Activated naive CD8-positive, alpha-beta T cell treated with anti-CD3 and anti-CD28 coated beads, Interleukin-2, amount 10 ng/mL, durations not matched to agents 7 days and 5 days (primary cell): Measurements from ENCODE around the gene TM9SF1. TPM values are rescaled to one million over a fixed set of nuclear protein-coding genes. Genes with fewer than 3 reads are reported as not detected.

Experiments
- ATAC-seq: fragments of 150-1000 bp; cut with Tn5 transposase; one replicate; pipeline ENCODE4 v1.10.0; 2021; ENCODE audit warnings: low read depth, moderate library complexity
- POLR2A ChIA-PET: fragments of 350-600 bp; sonication (Branson Sonifier 250); formaldehyde crosslinking; loops from one replicate; lab custom pipeline; 2021; ENCODE audit warnings: antibody characterized with exemption; lab: Charles Lee
- DNase-seq: peaks from one replicate; pipeline ENCODE4 v3.0.0; 2021
- H3K27ac Mint-ChIP-seq: one replicate; pipeline ENCODE4 v1.8.0; 2022; ENCODE audit warnings: mild to moderate bottlenecking, mixed read lengths
- H3K27me3 Mint-ChIP-seq: one replicate; pipeline ENCODE4 v1.8.0; 2022; ENCODE audit warnings: mild to moderate bottlenecking, moderate library complexity, mixed read lengths
- H3K36me3 Mint-ChIP-seq: one replicate; pipeline ENCODE4 v1.8.0; 2021; ENCODE audit warnings: mild to moderate bottlenecking, mixed read lengths
- H3K4me1 Mint-ChIP-seq: one replicate; pipeline ENCODE4 v1.8.0; 2021; ENCODE audit warnings: mixed read lengths
- H3K4me3 Mint-ChIP-seq: one replicate; pipeline ENCODE4 v1.8.0; 2022; ENCODE audit warnings: mild to moderate bottlenecking, moderate library complexity, mixed read lengths
- H3K9me3 Mint-ChIP-seq: one replicate; pipeline ENCODE4 v1.8.0; 2021; ENCODE audit warnings: mixed read lengths
- total RNA-seq, 2 experiments: library from RNA; stranded (reverse); gene quantifications; one replicate each; pipeline ENCODE4 v1.2.3, GENCODE V29; 2021

Gene TM9SF1
- total RNA-seq, 2 experiments from 2014 or later: 28.9 to 29.6 TPM

DNA sequence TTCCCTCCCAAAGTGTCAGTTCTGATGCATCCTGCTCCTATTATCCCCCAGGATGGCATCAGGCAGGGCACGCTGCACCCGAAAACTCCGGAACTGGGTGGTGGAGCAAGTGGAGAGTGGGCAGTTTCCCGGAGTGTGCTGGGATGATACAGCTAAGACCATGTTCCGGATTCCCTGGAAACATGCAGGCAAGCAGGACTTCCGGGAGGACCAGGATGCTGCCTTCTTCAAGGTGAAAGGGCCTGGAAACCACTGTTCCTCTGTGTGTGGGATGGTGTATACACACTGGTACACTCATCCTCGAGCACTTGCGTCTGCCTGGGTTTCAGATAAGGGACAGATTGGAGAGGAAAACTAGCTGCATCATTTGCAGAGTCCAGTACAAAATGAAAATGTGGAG is 33.1 kb downstream of the TM9SF1 start:
- POLR2A ChIA-PET: interaction anchor here (0.6 to 4.8 kb wide), 28 partner anchors 10 to 268 kb away, joined by 3 to 347 read pairs (median 12); partner anchors contain the start of genes CARMIL3, CBLN3, CHMP4A and CIDEB
- Mint-ChIP-seq H3K4me3 (peak overlapping the region; percentile 97), H3K4me1 (peaks cover 50% of the 10 kb centered on the region), H3K27ac (peak overlapping the region; percentile 100), H3K9me3 (no peaks in the 10 kb centered on the region), H3K27me3 (no peaks in the 10 kb centered on the region), H3K36me3 (peaks cover 69% of the 10 kb centered on the region)
- no peak for ATAC-seq
- no peak for DNase-seq

DNA sequence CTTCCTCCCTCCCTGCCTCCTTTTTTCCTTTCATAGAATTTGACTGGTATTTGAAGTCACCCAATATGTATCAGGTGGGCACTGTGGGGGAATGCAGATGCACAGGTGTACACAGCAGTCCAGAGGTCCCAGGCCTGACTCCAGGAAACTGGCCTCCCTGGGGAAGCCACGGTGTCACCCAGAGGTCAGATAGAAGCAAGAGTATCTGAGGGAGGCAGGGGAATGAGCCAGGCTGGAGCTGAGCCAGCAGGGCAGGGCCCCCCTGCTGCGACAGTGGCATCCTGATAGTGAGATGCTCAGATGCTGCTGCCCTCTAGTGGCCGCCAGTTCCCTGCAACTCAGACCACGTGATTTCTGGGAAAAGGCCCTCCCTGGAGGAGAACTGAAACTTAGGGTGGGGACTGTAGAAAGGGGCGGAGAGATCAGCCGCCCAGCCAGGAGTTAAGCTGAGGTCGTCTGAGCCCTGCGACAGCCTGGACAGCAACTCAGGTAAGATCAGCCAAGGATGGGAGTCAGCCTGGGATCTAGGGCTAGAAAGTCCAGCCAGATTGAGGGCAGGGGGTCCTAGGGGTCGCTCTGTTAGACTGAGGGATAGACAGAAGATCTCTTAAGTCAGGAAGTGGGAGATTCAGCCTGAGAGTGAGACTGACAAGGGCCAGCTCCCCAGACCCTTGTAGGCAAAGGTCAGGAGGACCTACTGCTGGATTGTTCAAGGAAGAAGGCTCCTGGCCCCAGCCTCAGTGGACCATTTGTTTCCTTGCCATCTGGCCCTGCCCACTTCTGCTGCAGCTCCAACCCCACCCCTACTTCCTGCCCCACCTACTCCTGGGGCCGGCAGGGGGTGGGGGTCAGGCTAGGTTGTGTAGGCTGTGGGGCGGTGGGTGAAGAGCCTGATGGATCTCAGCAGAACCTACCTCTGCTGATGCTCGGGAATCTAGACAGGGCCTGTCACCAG is 34.1 kb downstream of the TM9SF1 start, which contains the start of gene IRF9:
Gene IRF9, plus strand, starts transcription at position 416 of the 955 bp plus-strand sequence. CDS start 880 bp downstream, outside the sequence.
- Mint-ChIP-seq H3K4me3 (peak within 1 kb of the TSS; percentile 97), H3K27me3 (no peaks in the 10 kb centered on the region), H3K9me3 (no peaks in the 10 kb centered on the region), H3K36me3 (peaks cover 73% of the 10 kb centered on the region), H3K4me1 (peaks cover 47% of the 10 kb centered on the region), H3K27ac (peak within 1 kb of the TSS; percentile 100)
- ATAC-seq (peak; percentile 87), DNase-seq (peak; percentile 98)
- POLR2A ChIA-PET: interaction anchor here (0.6 to 4.8 kb wide), 34 partner anchors 11 to 551 kb away, joined by 3 to 347 read pairs (median 11); partner anchors contain the start of genes CARMIL3, CBLN3, CHMP4A and CIDEB

DNA sequence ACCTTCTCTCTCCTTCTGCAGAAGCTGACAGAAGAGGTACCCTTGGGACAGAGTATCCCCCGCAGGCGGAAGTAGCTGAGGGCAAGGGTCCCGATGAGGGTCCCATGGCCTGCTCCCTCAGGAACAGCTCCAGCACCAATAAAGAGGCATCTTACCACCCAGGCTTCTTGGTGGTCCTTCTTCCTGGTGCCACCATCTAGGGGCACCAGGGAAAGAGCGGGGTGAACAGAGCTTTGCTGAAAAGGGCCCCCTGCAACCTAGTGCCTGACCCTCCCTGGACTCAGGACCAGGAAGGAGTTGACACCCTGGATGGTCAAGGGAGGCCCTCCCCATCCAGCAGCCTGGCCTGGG is 34.8 kb downstream of the TM9SF1 start:
- H3K36me3 Mint-ChIP-seq: peaks cover 72% of the 10 kb centered on the region
- H3K4me3 Mint-ChIP-seq: peak overlapping the region; percentile 37
- POLR2A ChIA-PET: interaction anchor here (0.8 to 4.8 kb wide), 26 partner anchors 11 to 270 kb away, joined by 3 to 347 read pairs (median 14); partner anchors contain the start of genes CARMIL3, CBLN3, CHMP4A and DCAF11
- H3K4me1 Mint-ChIP-seq: peaks cover 43% of the 10 kb centered on the region
- ATAC-seq: no peak
- H3K27ac Mint-ChIP-seq: peak overlapping the region; percentile 100
- H3K27me3 Mint-ChIP-seq: no peaks in the 10 kb centered on the region
- no peaks in the 10 kb centered on the region for H3K9me3 Mint-ChIP-seq
- no peak for DNase-seq

DNA sequence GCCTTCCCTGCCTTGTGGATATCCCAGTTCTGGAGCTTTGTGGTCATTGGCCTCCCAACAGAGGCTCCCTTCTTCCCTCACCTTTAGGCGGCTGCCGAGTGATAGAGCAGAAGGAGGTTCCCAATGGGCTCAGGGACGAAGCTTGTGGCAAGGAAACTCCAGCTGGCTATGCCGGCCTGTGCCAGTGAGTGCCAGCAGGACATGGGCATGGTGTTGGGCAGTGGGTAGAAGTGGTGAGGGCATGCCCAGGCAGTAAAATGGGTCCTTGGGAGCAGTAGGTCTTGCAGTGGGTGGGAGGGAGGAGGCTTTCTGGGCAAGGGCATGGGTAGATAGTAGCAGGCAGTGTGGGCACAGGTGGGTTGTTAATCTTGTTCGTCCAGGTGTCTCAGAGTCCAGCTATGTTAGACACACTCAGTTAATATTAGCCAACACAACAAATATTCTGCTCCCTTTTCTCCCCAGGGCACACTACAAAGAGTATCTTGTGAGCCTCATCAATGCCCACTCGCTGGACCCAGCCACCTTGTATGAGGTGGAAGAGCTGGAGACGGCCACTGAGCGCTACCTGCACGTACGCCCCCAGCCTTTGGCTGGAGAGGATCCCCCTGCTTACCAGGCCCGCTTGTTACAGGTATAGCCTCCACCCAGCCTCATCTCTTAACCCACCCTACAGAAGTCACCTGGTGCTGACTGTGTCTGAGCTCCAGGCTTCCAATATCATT is 35.3 kb downstream of the TM9SF1 start:
- Mint-ChIP-seq H3K27me3 (no peaks in the 10 kb centered on the region), H3K9me3 (no peaks in the 10 kb centered on the region), H3K27ac (peak overlapping the region; percentile 100), H3K4me3 (peak overlapping the region; percentile 37), H3K36me3 (peaks cover 70% of the 10 kb centered on the region), H3K4me1 (peaks cover 39% of the 10 kb centered on the region)
- DNase-seq: no peak
- POLR2A ChIA-PET: interaction anchor here (0.6 to 4.8 kb wide), 20 partner anchors 12 to 151 kb away, joined by 3 to 347 read pairs (median 12); partner anchors contain the start of genes CARMIL3, CHMP4A, DCAF11 and EMC9
- ATAC-seq: no peak

DNA sequence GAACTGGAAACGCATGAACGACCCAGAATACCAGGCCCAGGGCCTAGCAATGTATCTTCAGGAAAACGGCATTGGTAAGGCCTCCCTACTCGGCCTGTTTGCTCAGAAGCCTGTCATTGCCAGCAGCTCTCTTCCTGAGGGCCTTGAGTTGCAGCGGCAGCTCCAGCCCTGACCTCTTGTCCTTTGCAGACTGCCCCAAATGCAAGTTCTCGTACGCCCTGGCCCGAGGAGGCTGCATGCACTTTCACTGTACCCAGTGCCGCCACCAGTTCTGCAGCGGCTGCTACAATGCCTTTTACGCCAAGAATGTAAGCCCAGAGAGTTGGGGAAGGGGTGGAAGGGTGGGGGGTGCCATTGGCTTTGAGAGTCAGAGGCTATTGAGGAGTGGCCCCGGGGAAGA is 37.9 kb downstream of the TM9SF1 start:
- Mint-ChIP-seq H3K9me3 (no peaks in the 10 kb centered on the region), H3K4me1 (peaks cover 24% of the 10 kb centered on the region), H3K4me3 (no peak overlapping the region), H3K36me3 (peaks cover 60% of the 10 kb centered on the region), H3K27me3 (no peaks in the 10 kb centered on the region), H3K27ac (peak overlapping the region; percentile 63)
- DNase-seq: no peak
- no peak for ATAC-seq
- POLR2A ChIA-PET: interaction anchor here (4.1 kb wide), 1 partner anchor 11 kb away, joined by 25 read pairs; the partner anchor contains the start of genes PSME2 and RNF31

DNA sequence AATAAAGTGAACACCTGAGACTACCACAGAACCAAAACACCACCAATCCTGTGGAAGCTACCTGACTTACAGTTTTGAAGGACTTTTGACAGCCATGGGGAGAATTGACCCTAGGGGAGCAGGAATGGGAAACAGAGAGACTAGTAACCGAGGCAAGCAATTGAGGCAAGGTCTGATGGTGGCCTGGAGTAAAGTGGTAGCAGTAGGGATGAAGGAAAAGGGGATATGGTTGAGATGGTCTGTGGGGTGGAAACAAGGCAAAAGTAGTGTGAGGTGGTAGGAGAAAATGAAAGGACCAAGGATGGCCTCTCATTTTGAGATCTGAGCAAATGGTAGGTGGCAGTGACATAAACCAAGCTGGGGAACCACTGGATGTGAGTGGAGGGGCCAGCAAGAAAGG is 38.4 kb downstream of the TM9SF1 start:
- H3K36me3 Mint-ChIP-seq: peaks cover 58% of the 10 kb centered on the region
- H3K4me3 Mint-ChIP-seq: no peak overlapping the region
- no peak for ATAC-seq

DNA sequence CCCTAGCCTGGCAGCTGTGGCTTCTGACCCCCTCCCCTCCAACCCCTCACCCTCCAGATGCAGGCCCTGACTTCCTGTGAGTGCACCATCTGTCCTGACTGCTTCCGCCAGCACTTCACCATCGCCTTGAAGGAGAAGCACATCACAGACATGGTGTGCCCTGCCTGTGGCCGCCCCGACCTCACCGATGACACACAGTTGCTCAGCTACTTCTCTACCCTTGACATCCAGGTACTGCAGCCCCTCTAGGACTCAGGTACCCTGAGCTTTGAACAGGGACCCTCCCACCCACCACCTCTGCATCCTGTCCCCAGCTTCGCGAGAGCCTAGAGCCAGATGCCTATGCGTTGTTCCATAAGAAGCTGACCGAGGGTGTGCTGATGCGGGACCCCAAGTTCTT is 40.1 kb downstream of the TM9SF1 start:
- DNase-seq (no peak), ATAC-seq (no peak)
- Mint-ChIP-seq H3K4me3 (no peak overlapping the region), H3K27me3 (no peaks in the 10 kb centered on the region), H3K27ac (peak overlapping the region; percentile 46), H3K9me3 (no peaks in the 10 kb centered on the region), H3K4me1 (peaks cover 15% of the 10 kb centered on the region), H3K36me3 (peaks cover 55% of the 10 kb centered on the region)
- POLR2A ChIA-PET: interaction anchor here (1.2 to 4.1 kb wide), 3 partner anchors 8 to 19 kb away, joined by 3 to 25 read pairs (median 3); partner anchors contain the start of genes PSME1, PSME2 and RNF31

More for the DNA sequence above, 38.4 kb downstream of the TM9SF1 start:
- Mint-ChIP-seq H3K27ac (peak overlapping the region; percentile 76), H3K27me3 (no peaks in the 10 kb centered on the region), H3K9me3 (no peaks in the 10 kb centered on the region), H3K4me1 (peaks cover 22% of the 10 kb centered on the region)
- POLR2A ChIA-PET: interaction anchor here (1.2 to 4.1 kb wide), 2 partner anchors 10 to 20 kb away, joined by 3 to 25 read pairs; partner anchors contain the start of genes PSME1, PSME2 and RNF31
- DNase-seq: no peak

DNA sequence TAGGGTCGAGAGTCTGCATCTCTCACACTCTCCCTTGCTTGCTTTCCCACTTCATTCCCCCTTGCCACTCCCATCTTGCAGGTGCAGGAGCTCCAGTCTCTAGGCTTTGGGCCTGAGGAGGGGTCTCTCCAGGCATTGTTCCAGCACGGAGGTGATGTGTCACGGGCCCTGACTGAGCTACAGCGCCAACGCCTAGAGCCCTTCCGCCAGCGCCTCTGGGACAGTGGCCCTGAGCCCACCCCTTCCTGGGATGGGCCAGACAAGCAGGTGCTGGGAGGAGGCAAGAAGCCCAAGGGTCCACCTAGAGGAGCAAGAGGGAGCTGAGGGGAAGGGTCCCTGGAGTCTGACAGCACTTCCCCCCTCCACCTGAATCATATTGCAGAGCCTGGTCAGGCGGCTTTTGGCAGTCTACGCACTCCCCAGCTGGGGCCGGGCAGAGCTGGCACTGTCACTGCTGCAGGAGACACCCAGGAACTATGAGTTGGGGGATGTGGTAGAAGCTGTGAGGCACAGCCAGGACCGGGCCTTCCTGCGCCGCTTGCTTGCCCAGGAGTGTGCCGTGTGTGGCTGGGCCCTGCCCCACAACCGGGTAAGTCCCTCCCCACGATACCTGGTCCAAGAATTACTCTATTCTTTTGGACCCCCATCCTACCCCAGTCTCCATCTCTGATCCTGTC is 43.7 kb downstream of the TM9SF1 start:
- DNase-seq (no peak), ATAC-seq (no peak)
- peaks cover 29% of the 10 kb centered on the region for H3K4me1 Mint-ChIP-seq
- POLR2A ChIA-PET: interaction anchor here (0.8 to 14.1 kb wide), 6 partner anchors 10 to 278 kb away, joined by 3 to 347 read pairs (median 3); partner anchors contain the start of genes CBLN3, DCAF11, EMC9 and IRF9
- H3K27me3 Mint-ChIP-seq: no peaks in the 10 kb centered on the region
- no peak overlapping the region for H3K4me3 Mint-ChIP-seq
- no peaks in the 10 kb centered on the region for H3K9me3 Mint-ChIP-seq
- H3K27ac Mint-ChIP-seq: peak overlapping the region; percentile 56
- H3K36me3 Mint-ChIP-seq: peaks cover 41% of the 10 kb centered on the region

DNA sequence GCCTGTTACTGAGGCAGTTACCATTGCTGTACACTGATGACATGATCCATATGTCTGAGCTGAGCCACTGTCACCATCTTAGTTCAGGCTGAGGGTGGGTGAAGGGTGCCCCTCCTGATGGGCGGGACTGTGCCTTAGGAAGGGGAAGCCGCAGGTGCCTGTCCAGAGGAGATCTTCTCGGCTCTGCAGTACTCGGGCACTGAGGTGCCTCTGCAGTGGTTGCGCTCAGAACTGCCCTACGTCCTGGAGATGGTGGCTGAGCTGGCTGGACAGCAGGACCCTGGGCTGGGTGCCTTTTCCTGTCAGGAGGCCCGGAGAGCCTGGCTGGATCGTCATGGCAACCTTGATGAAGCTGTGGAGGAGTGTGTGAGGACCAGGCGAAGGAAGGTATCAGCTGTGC is 44.2 kb downstream of the TM9SF1 start:
- no peak overlapping the region for H3K4me3 Mint-ChIP-seq
- H3K36me3 Mint-ChIP-seq: peaks cover 41% of the 10 kb centered on the region
- no peaks in the 10 kb centered on the region for H3K27me3 Mint-ChIP-seq
- H3K27ac Mint-ChIP-seq: no peak overlapping the region
- H3K9me3 Mint-ChIP-seq: no peaks in the 10 kb centered on the region
- no peak for DNase-seq
- peaks cover 29% of the 10 kb centered on the region for H3K4me1 Mint-ChIP-seq
- POLR2A ChIA-PET: interaction anchor here (0.7 to 14.1 kb wide), 7 partner anchors 10 to 279 kb away, joined by 3 to 347 read pairs (median 3); partner anchors contain the start of genes CBLN3, DCAF11, EMC9 and IRF9
- no peak for ATAC-seq

DNA sequence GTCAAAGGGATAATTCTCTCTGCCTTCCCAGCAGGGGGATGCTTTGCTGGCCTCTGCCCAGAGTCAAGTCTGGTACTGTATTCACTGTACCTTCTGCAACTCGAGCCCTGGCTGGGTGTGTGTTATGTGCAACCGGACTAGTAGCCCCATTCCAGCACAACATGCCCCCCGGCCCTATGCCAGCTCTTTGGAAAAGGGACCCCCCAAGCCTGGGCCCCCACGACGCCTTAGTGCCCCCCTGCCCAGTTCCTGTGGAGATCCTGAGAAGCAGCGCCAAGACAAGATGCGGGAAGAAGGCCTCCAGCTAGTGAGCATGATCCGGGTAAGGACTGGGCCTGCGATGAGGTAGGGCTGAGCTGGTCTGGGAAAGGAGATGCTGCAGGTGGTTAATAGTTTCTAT is 44.7 kb downstream of the TM9SF1 start:
- POLR2A ChIA-PET: interaction anchor here (0.7 to 14.1 kb wide), 5 partner anchors 10 to 227 kb away, joined by 3 to 347 read pairs (median 6); partner anchors contain the start of genes DCAF11, EMC9, IRF9 and NRL
- DNase-seq: no peak
- Mint-ChIP-seq H3K27me3 (no peaks in the 10 kb centered on the region), H3K4me3 (no peak overlapping the region), H3K4me1 (peaks cover 32% of the 10 kb centered on the region), H3K36me3 (peaks cover 38% of the 10 kb centered on the region), H3K27ac (peak overlapping the region; percentile 75), H3K9me3 (no peaks in the 10 kb centered on the region)
- ATAC-seq: no peak

DNA sequence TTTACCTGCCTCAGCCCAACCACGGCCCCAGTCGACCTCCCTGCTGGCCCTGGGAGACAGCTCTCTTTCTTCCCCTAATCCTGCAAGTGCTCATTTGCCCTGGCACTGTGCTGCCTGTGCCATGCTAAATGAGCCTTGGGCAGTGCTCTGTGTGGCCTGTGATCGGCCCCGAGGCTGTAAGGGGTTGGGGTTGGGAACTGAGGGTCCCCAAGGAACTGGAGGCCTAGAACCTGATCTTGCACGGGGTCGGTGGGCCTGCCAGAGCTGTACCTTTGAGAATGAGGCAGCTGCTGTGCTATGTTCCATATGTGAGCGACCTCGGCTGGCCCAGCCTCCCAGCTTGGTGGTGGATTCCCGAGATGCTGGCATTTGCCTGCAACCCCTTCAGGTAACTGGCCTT is 45.2 kb downstream of the TM9SF1 start:
- H3K36me3 Mint-ChIP-seq: peaks cover 39% of the 10 kb centered on the region
- H3K27me3 Mint-ChIP-seq: no peaks in the 10 kb centered on the region
- H3K9me3 Mint-ChIP-seq: no peaks in the 10 kb centered on the region
- H3K27ac Mint-ChIP-seq: no peak overlapping the region
- no peak for ATAC-seq
- POLR2A ChIA-PET: interaction anchor here (0.6 to 14.1 kb wide), 5 partner anchors 9 to 36 kb away, joined by 3 to 347 read pairs (median 6); partner anchors contain the start of genes DCAF11, EMC9, IRF9 and NRL
- H3K4me1 Mint-ChIP-seq: peaks cover 37% of the 10 kb centered on the region
- no peak for DNase-seq
- H3K4me3 Mint-ChIP-seq: no peak overlapping the region
